MM.1S (cell line): ENCODE measurements around the gene COPS2.

Experiments used
- EZH2 ChIP-seq: fragments of 300-600 bp; sonication (generic); optimal IDR thresholded peaks from 2 replicates; pipeline ENCODE3; 2017; ENCODE audit warnings: low read depth, mild to moderate bottlenecking, antibody characterized with exemption, low read length, mixed read lengths
- EZH2phosphoT487 ChIP-seq: fragments of 300-600 bp; sonication (generic); IDR thresholded peaks from 2 replicates; pipeline ENCODE4 v1.6.1; 2018; ENCODE audit warnings: antibody characterized with exemption, low read length
- TF ChIP-seq, protein P1 (sequence below): fragments of 300-600 bp; sonication (generic); IDR thresholded peaks from 2 replicates; pipeline ENCODE4 v1.5.1; 2016; ENCODE audit warnings: antibody characterized with exemption, low read length, mixed read lengths

- TF ChIP-seq, protein P1, sequence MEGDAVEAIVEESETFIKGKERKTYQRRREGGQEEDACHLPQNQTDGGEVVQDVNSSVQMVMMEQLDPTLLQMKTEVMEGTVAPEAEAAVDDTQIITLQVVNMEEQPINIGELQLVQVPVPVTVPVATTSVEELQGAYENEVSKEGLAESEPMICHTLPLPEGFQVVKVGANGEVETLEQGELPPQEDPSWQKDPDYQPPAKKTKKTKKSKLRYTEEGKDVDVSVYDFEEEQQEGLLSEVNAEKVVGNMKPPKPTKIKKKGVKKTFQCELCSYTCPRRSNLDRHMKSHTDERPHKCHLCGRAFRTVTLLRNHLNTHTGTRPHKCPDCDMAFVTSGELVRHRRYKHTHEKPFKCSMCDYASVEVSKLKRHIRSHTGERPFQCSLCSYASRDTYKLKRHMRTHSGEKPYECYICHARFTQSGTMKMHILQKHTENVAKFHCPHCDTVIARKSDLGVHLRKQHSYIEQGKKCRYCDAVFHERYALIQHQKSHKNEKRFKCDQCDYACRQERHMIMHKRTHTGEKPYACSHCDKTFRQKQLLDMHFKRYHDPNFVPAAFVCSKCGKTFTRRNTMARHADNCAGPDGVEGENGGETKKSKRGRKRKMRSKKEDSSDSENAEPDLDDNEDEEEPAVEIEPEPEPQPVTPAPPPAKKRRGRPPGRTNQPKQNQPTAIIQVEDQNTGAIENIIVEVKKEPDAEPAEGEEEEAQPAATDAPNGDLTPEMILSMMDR, result no peak
- no peak for TF ChIP-seq EZH2
- TF ChIP-seq EZH2phosphoT487, result no peak
These were observed 36.5 kb upstream of the COPS2 start for GRCh38 chr15:49191892-49192291.
